Measurements from ENCODE around the gene FGFBP1.

FGFBP1 gene

DNA sequence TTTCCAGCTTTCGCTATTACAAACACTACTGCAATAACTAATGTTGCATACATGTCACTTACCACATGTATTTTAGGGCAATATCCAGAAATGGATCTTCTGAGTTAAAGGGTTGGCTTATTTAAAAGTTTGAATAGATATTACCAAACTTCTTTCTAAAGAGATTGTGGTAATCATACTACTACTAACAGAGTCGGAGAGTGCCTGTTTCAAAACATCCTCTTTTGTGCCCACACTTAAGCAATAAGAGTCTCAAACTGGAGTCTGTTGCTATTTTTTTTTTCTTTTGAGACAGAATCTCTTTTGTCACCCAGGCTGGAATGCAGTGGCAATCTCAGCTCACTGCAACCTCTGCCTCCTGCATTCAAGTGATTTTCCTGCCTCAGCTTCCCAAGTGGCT is 35.8 kb downstream of the FGFBP1 start:
- no peak overlapping the region for H3K4me3 ChIP-seq (ENCODE audit: low read depth, low read length)
- TF ChIP-seq, protein P1, sequence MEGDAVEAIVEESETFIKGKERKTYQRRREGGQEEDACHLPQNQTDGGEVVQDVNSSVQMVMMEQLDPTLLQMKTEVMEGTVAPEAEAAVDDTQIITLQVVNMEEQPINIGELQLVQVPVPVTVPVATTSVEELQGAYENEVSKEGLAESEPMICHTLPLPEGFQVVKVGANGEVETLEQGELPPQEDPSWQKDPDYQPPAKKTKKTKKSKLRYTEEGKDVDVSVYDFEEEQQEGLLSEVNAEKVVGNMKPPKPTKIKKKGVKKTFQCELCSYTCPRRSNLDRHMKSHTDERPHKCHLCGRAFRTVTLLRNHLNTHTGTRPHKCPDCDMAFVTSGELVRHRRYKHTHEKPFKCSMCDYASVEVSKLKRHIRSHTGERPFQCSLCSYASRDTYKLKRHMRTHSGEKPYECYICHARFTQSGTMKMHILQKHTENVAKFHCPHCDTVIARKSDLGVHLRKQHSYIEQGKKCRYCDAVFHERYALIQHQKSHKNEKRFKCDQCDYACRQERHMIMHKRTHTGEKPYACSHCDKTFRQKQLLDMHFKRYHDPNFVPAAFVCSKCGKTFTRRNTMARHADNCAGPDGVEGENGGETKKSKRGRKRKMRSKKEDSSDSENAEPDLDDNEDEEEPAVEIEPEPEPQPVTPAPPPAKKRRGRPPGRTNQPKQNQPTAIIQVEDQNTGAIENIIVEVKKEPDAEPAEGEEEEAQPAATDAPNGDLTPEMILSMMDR (IDR thresholded peaks at IDR 0.05; ENCODE audit: borderline replicate concordance, insufficient read depth, low read depth, low read length), result no peak

DNA sequence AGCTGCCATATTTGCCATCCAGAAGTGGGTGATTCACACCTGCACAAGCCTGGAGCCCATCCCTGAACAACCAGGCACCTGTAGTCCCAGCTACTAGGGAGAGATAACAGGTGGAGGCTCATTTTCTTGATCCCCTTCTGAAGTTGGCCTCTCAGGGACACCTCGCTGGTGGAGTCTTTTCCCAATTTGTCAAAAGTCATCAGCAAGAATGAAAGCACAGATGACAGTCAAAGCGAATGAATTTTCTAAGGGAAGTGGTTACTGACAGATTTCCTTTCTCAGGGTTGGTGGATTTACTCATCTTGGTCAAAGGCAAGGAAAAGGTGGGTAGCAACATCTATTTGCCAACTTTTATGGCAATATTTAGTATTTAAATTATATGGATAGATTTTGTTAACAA is 36.5 kb downstream of the FGFBP1 start:
- no peak overlapping the region for H3K4me3 ChIP-seq (ENCODE audit: low read depth, low read length)
- TF ChIP-seq, protein P1 (IDR thresholded peaks at IDR 0.05; ENCODE audit: borderline replicate concordance, insufficient read depth, low read depth, low read length), result no peak

DNA sequence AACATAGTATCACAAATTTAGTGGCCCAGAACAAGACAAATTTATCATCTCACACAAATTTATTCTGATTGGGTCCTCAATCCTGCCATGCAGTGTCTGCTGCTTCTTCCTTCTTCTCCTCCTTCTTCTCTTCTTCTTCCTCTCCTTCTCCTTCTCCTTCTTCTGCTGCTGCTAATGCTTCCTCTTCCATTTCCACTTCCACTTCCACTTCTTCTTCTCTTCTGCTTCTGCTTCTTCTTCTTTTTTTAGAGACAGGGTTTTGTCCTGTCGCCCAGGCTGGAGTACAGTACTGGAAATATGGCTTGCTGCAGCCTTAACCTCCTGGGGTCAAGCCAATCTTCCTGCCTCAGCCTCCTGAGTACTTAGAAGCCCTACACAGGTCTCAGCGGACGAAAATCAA is 37.5 kb downstream of the FGFBP1 start:
- H3K4me3 ChIP-seq (ENCODE audit: low read depth, low read length), result no peak overlapping the region
- TF ChIP-seq, protein P1 (IDR thresholded peaks at IDR 0.05; ENCODE audit: borderline replicate concordance, insufficient read depth, low read depth, low read length), result no peak

DNA sequence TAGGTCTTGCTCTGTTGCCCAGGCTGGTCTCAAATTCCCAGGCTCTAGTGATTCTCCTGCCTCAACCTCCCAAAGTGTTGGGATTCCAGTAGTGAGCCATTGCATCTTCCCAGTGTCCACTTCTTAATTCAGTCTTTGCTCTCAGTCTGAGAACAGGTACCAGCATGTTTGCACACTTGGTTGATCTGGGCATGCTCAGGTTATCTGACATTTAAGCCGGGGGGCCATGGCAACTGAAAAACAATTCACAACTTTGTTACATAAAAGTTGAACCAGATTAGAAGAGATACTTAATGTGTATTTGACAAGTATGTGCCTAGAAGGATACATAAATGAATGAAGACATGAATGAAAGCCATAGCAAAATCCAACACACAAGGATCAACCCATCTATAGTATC is 39.0 kb downstream of the FGFBP1 start:
- TF ChIP-seq, protein P1 (IDR thresholded peaks at IDR 0.05; ENCODE audit: borderline replicate concordance, insufficient read depth, low read depth, low read length), result no peak
- H3K4me3 ChIP-seq (ENCODE audit: low read depth, low read length), result no peak overlapping the region

DNA sequence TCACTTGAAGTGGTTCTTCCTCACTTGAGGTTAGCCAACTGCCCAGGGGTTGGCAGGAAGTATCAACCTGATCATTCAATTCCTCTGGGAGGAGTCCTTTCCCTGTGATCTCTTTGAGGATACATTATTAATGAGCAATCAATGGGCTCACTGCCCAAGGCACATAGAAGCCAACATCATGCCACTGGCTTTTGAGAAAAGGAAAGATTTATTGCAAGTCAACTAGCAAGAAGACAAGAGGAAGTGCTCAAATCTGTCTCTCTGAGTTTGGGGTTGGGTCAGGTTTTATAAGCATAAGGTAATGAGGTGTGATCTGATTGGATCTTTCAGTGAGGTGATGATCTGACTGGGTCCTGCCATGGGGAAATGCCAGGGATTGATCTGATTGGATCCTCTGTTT is 39.6 kb downstream of the FGFBP1 start:
- TF ChIP-seq, protein P1 (IDR thresholded peaks at IDR 0.05; ENCODE audit: borderline replicate concordance, insufficient read depth, low read depth, low read length), result no peak
- H3K4me3 ChIP-seq (ENCODE audit: low read depth, low read length), result no peak overlapping the region

DNA sequence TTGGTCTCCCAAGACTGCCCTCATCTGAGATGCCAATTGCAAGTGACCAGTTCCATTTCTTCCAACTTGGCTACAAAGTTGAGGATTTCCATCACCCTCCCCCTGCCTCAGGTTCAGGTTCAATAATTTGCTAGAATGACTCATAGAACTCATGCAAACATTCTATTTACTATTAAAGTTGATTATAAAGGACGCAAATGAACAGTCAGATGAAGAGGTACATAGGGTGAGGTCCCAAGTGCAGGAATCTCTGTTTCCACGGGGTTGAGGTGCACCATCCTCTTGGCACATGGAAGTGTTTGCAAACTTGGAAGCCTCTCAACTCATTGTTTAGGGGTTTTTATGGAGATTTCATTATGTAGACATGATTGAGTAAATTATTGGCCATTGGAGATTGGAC is 41.0 kb downstream of the FGFBP1 start:
- TF ChIP-seq, protein P1 (IDR thresholded peaks at IDR 0.05; ENCODE audit: borderline replicate concordance, insufficient read depth, low read depth, low read length), result no peak
- no peak overlapping the region for H3K4me3 ChIP-seq (ENCODE audit: low read depth, low read length)

DNA sequence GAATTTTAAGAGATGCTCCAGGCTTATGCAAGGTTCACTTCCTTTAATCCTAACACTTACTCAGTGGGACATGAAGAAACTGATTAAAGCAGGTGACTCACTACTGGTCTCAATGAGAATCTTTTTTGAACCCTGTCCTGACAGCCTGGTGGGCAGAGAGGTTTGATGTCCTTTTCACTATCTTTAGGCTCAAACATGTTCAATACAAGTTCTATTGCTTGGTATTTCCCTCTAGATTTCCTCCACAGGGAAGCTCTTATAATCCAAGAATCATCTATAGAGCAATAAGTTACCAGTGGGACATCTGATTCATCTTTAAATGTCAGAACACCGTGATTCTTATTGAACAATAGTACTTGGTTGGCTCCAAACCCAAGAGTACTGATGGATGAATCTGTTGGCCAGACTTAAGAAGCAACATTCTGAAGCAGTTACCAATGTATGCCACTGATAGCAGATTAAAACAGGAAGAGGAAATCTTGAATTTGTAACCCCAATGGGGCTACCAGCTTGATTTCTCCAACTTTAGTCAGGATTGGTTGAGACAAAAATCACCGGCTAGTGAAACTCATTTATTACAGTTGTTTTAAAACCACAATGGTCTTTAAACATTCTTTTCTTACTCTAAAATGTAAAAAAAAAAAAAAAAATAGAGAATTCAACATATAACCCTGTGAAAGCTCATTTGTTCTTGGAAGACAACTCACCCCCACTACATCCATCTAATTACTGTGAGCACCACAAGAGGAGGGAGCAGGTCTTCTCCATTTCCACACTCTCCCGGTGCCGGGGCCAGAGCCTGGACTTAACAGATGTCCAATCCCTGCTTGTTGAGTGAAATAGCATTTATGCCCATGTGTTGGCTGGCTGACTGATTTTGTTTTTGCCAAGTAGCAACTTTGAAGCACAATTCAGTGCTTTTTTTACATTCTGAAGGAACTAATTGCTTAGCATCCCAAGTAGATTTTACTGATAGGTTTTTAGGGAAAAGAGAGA is 43.3 kb downstream of the FGFBP1 start:
- TF ChIP-seq, protein P1 (IDR thresholded peaks at IDR 0.05; ENCODE audit: borderline replicate concordance, insufficient read depth, low read depth, low read length), result no peak
- no peak overlapping the region for H3K4me3 ChIP-seq (ENCODE audit: low read depth, low read length)
